Gastrocnemius medialis (tissue), 4 donors: Measurements from ENCODE around the gene FCHSD2. TPM values are rescaled to one million over a fixed set of nuclear protein-coding genes. Genes with fewer than 3 reads are reported as not detected.

Experiments used
- ATAC-seq, 2 donors: fragments of 150-250 bp; one replicate each; pipeline ENCODE4 v1.9.1; 2016
- DNase-seq, 2 donors: peaks; one replicate each; pipeline ENCODE4 v3.0.0-alpha.2; 2019
- H3K27ac ChIP-seq, 4 donors: fragments of 200-600 bp; sonication (generic); 1 replicate in 1 of 4; 2 replicates in 3 of 4; pipeline ENCODE4 v1.5.1; 2016 to 2018; ENCODE audit warnings: mild to moderate bottlenecking in 2 of 4, moderate library complexity in 1 of 4
- H3K27me3 ChIP-seq, 3 donors: fragments of 200-600 bp; sonication (generic) in 2 of 3; 1 replicate in 1 of 3; 2 replicates in 2 of 3; pipeline versions ENCODE4 v1.5.1 to v1.6.0; 2016 to 2019; ENCODE audit warnings: mild to moderate bottlenecking in 1 of 3, moderate library complexity in 1 of 3
- H3K36me3 ChIP-seq, 2 donors: fragments of 200-600 bp; sonication (generic) in 1 of 2; one replicate each; pipeline ENCODE4 v1.5.1; 2017 to 2018
- H3K4me1 ChIP-seq, 2 donors: fragments of 200-600 bp; sonication (generic) in 1 of 2; one replicate each; pipeline ENCODE4 v1.5.1; 2016 to 2017; ENCODE audit warnings: mild to moderate bottlenecking in 2 of 2
- H3K4me3 ChIP-seq, 4 donors: fragments of 200-600 bp; sonication (generic) in 3 of 4; 1 replicate in 1 of 4; 2 replicates in 3 of 4; pipeline ENCODE4 v1.5.1; 2016 to 2019; ENCODE audit warnings: mild to moderate bottlenecking in 2 of 4
- H3K9me3 ChIP-seq, 3 donors: fragments of 200-600 bp; sonication (generic) in 2 of 3; 1 replicate in 1 of 3; 2 replicates in 2 of 3; pipeline ENCODE4 v1.5.1; 2016 to 2019
- POLR2A ChIP-seq, 2 donors: fragments of 450-650 bp; IDR thresholded peaks; one replicate each; pipeline ENCODE4 v1.6.1; 2017; ENCODE audit warnings: antibody characterized with exemption in 2 of 2, mild to moderate bottlenecking in 2 of 2, moderate library complexity in 2 of 2
- in situ Hi-C, 4 donors: fragments of 200-750 bp; cut with MboI; loops; one replicate each; pipeline versions ENCODE4 v1.15.0 to v1.8.0; 2017; ENCODE audit warnings: low sequenced_read_pairs in 4 of 4
- intact Hi-C: fragments of 100-400 bp; cut with DNase I; formaldehyde crosslinking; loops from one replicate; pipeline ENCODE4 v1.15.1; 2023; ENCODE audit warnings: low total_unique reads
- total RNA-seq, 4 donors: library from RNA; depleted of rRNA; stranded (reverse); fragments of >200 nt; gene quantifications; one replicate each; pipeline versions ENCODE4 v1.1.0 to v1.2.3, GENCODE V29; 2016
- TF ChIP-seq, protein P1 (sequence below), 5 experiments: fragments of 450-650 bp in 3 of 5; fragments of 200-600 bp in 2 of 5; sonication (generic) in 2 of 5; IDR thresholded peaks in 4 of 5; conservative IDR thresholded peaks in 1 of 5; 1 replicate in 4 of 5; 2 replicates in 1 of 5; pipeline ENCODE4 v1.5.1; 2016 to 2019; ENCODE audit warnings: antibody characterized with exemption in 5 of 5, mild to moderate bottlenecking in 3 of 5, moderate library complexity in 3 of 5

Gene FCHSD2
- total RNA-seq, 4 donors from 2014 or later, result 5.6 to 10.0 (median 8.0) TPM

- no peak overlapping the region for H3K27ac ChIP-seq
- in situ Hi-C loops, result no loop called here
- intact Hi-C loops, result no loop called here
Observed at GRCh38 chr11:72954860-72955259, 187.3 kb downstream of the FCHSD2 start.

GRCh38 chr11:72953637-72954036, 188.5 kb downstream of the FCHSD2 start:
- ATAC-seq (peak; percentile 64 to 77), DNase-seq (no peak)
- Histone ChIP-seq H3K4me1 (peaks cover 7 to 23% of the 10 kb centered on the region in 2 donors), H3K9me3 (no peaks in the 10 kb centered on the region), H3K36me3 (no peaks in the 10 kb centered on the region), H3K27ac (no peak overlapping the region), H3K27me3 (no peaks in the 10 kb centered on the region), H3K4me3 (no peak overlapping the region)
- TF ChIP-seq POLR2A (IDR thresholded peaks at IDR 0.05), result no peak
- TF ChIP-seq, protein P1, sequence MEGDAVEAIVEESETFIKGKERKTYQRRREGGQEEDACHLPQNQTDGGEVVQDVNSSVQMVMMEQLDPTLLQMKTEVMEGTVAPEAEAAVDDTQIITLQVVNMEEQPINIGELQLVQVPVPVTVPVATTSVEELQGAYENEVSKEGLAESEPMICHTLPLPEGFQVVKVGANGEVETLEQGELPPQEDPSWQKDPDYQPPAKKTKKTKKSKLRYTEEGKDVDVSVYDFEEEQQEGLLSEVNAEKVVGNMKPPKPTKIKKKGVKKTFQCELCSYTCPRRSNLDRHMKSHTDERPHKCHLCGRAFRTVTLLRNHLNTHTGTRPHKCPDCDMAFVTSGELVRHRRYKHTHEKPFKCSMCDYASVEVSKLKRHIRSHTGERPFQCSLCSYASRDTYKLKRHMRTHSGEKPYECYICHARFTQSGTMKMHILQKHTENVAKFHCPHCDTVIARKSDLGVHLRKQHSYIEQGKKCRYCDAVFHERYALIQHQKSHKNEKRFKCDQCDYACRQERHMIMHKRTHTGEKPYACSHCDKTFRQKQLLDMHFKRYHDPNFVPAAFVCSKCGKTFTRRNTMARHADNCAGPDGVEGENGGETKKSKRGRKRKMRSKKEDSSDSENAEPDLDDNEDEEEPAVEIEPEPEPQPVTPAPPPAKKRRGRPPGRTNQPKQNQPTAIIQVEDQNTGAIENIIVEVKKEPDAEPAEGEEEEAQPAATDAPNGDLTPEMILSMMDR (IDR thresholded peaks at IDR 0.05 in 4 of 5, conservative IDR thresholded peaks at IDR 0.05 in 1 of 5), result no peak
- in situ Hi-C loops (no loop called here), intact Hi-C loops (no loop called here)

More at GRCh38 chr11:72954860-72955259, 187.3 kb downstream of the FCHSD2 start:
- H3K4me3 ChIP-seq, result no peak overlapping the region
- ATAC-seq (peak; percentile 23 to 51), DNase-seq (no peak)
- peaks cover 7 to 29% of the 10 kb centered on the region in 2 donors for H3K4me1 ChIP-seq
- TF ChIP-seq, protein P1 (IDR thresholded peaks at IDR 0.05 in 4 of 5, conservative IDR thresholded peaks at IDR 0.05 in 1 of 5), result no peak
- no peak for TF ChIP-seq POLR2A (IDR thresholded peaks at IDR 0.05)
- no peaks in the 10 kb centered on the region for H3K9me3 ChIP-seq
- H3K27me3 ChIP-seq, result no peaks in the 10 kb centered on the region
- no peaks in the 10 kb centered on the region for H3K36me3 ChIP-seq

DNA sequence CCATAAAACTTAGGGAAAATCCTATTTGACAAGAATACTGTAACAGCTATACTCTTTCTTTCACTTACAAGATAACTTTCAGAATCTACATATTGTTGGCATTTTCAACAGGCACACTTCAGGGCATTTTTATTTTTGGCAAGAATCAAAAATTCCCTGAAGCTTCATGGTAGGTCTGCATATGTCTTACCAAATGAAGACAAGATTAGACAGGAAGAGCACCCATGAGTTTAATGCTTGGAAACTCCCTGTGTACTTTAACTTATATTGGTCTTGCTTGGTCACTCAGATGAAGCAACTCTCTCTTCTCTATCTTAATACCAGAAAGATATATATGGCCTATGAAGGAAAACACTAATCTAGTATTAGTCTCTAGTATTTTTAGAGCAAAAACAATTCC, 190.2 kb downstream of the FCHSD2 start:
- no peak for TF ChIP-seq POLR2A (IDR thresholded peaks at IDR 0.05)
- TF ChIP-seq, protein P1 (IDR thresholded peaks at IDR 0.05 in 4 of 5, conservative IDR thresholded peaks at IDR 0.05 in 1 of 5), result no peak
- DNase-seq, result no peak
- Histone ChIP-seq H3K4me3 (no peak overlapping the region), H3K4me1 (peaks cover 7 to 23% of the 10 kb centered on the region in 2 donors), H3K36me3 (no peaks in the 10 kb centered on the region), H3K27me3 (no peaks in the 10 kb centered on the region), H3K27ac (no peak overlapping the region), H3K9me3 (no peaks in the 10 kb centered on the region)
- in situ Hi-C loops (no loop called here), intact Hi-C loops (no loop called here)
- no peak for ATAC-seq

- no peaks in the 10 kb centered on the region for H3K36me3 ChIP-seq
- no peak for TF ChIP-seq POLR2A (IDR thresholded peaks at IDR 0.05)
- TF ChIP-seq, protein P1 (IDR thresholded peaks at IDR 0.05 in 4 of 5, conservative IDR thresholded peaks at IDR 0.05 in 1 of 5), result no peak
- no peaks in the 10 kb centered on the region for H3K9me3 ChIP-seq
- peaks cover 7 to 23% of the 10 kb centered on the region in 2 donors for H3K4me1 ChIP-seq
- ATAC-seq, result no peak
- no peak overlapping the region for H3K27ac ChIP-seq
- no peak for DNase-seq
- in situ Hi-C loops (no loop called here), intact Hi-C loops (no loop called here)
- H3K27me3 ChIP-seq, result no peaks in the 10 kb centered on the region
- H3K4me3 ChIP-seq, result no peak overlapping the region
Observed at GRCh38 chr11:72951193-72951592, 190.9 kb downstream of the FCHSD2 start.

DNA sequence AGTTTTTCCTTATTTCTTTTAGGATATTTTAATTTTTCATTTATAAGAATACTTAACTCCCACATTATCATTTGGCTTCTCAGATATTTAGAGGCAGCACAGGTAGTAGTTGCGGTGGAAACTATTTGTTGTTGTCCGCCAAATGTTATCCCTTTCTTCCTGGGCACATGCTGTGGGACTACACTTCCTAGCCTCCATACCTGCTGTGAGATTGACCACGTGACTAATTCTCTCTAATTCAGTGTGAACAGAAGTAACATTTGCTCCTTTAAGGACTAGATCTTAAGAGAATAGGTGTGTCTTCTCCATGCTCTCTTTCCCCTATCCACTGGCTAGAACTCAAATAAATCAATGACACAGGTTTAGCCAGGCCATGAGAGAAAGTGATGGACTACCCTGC, 191.4 kb downstream of the FCHSD2 start:
- Histone ChIP-seq H3K27me3 (no peaks in the 10 kb centered on the region), H3K4me1 (peaks cover 7 to 23% of the 10 kb centered on the region in 2 donors), H3K27ac (no peak overlapping the region), H3K9me3 (no peaks in the 10 kb centered on the region), H3K4me3 (no peak overlapping the region), H3K36me3 (no peaks in the 10 kb centered on the region)
- DNase-seq (no peak), ATAC-seq (no peak)
- intact Hi-C loops (no loop called here), in situ Hi-C loops (no loop called here)
- TF ChIP-seq, protein P1 (IDR thresholded peaks at IDR 0.05 in 4 of 5, conservative IDR thresholded peaks at IDR 0.05 in 1 of 5), result no peak
- TF ChIP-seq POLR2A (IDR thresholded peaks at IDR 0.05), result no peak
